Osteoblast (primary cell): ENCODE measurements around the gene PIK3C3. TPM values are rescaled to one million over a fixed set of nuclear protein-coding genes. Genes with fewer than 3 reads are reported as not detected.
"Not testable (repeated sequence)": the region's sequence is repeated elsewhere in the genome, so short reads cannot be mapped to it uniquely, and the experiment has no call there.

Experiments used
- DNase-seq: peaks from one replicate; pipeline ENCODE4 v3.0.0; 2011; ENCODE audit warnings: low spot score, mixed read lengths; ENCODE audit not compliant: insufficient read length; ENCODE audit errors: missing footprints
- H2AFZ ChIP-seq: 2 replicates; pipeline ENCODE4 v1.6.0; 2011; ENCODE audit warnings: mild to moderate bottlenecking, low read length
- H3K27ac ChIP-seq: 2 replicates; pipeline ENCODE4 v1.5.1; 2011; ENCODE audit warnings: mild to moderate bottlenecking, low read depth, low read length, moderate library complexity
- H3K27me3 ChIP-seq: 2 replicates; pipeline ENCODE4 v1.6.0; 2012; ENCODE audit warnings: mild to moderate bottlenecking, control low read depth, inconsistent platforms, low read length, moderate library complexity; ENCODE audit not compliant: insufficient read depth
- H3K36me3 ChIP-seq: 2 replicates; pipeline ENCODE4 v1.5.1; 2011; ENCODE audit warnings: mild to moderate bottlenecking, low read length, control low read depth, moderate library complexity; ENCODE audit not compliant: insufficient read depth
- H3K4me1 ChIP-seq: 2 replicates; pipeline ENCODE4 v1.5.1; 2011; ENCODE audit warnings: mild to moderate bottlenecking, low read length, control low read depth, moderate library complexity; ENCODE audit not compliant: insufficient read depth
- H3K4me2 ChIP-seq: 2 replicates; pipeline ENCODE4 v1.6.0; 2011; ENCODE audit warnings: mild to moderate bottlenecking, low read length; ENCODE audit not compliant: insufficient read depth
- H3K4me3 ChIP-seq: fragments of 200-600 bp; sonication (generic); 3 replicates; pipeline ENCODE4 v1.5.1; 2012; ENCODE audit warnings: mild to moderate bottlenecking, low read length, inconsistent platforms; ENCODE audit not compliant: insufficient read depth
- H3K79me2 ChIP-seq: 2 replicates; pipeline ENCODE4 v1.6.0; 2012; ENCODE audit warnings: mild to moderate bottlenecking, low read length, control low read depth, inconsistent platforms; ENCODE audit not compliant: insufficient read depth
- H3K9me3 ChIP-seq: 2 replicates; pipeline ENCODE4 v1.5.1; 2011; ENCODE audit warnings: low read depth, low read length, control low read depth
- H4K20me1 ChIP-seq: 2 replicates; pipeline ENCODE4 v1.6.0; 2012; ENCODE audit warnings: mild to moderate bottlenecking, low read length, control low read depth; ENCODE audit not compliant: insufficient read depth
- total RNA-seq: library from RNA; depleted of rRNA; stranded (reverse); fragments of >200 nt; gene quantifications from 2 replicates; pipeline ENCODE4 v1.2.3, GENCODE V29; 2012
- TF ChIP-seq, protein P1 (sequence below): IDR thresholded peaks from 2 replicates; pipeline ENCODE4 v1.5.1; 2011; ENCODE audit warnings: mild to moderate bottlenecking, low read depth, low read length, moderate library complexity; ENCODE audit errors: extremely low read depth

PIK3C3 gene
- total RNA-seq, 1 donor: 59.4 TPM

DNA sequence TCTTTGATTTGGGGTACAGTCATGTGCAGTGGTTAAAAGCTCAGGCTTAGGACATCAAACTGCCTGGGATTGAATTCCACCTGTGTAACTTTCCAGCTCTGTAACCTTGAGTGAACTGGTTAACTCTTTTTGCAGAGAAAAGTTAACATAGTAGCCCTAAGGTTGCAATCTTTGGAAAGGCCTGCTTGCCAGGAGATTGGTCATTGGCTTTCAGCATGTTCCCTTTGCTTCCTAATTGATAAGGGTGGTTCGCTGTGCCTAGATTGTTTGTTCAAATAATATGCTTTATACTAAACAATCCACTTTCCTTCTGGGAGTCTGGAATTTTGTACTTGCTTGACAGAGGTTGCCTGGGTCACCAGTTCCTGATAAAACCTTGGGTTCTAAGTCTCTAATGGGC lies 86.8 kb downstream of the PIK3C3 start:
- no peak for DNase-seq
- Histone ChIP-seq H3K9me3 (no peaks in the 10 kb centered on the region), H3K4me2 (no peak overlapping the region), H3K27me3 (no peaks in the 10 kb centered on the region), H3K79me2 (no peaks in the 10 kb centered on the region), H3K4me1 (peaks cover 19% of the 10 kb centered on the region), H4K20me1 (no peaks in the 10 kb centered on the region), H2AFZ (no peak overlapping the region), H3K36me3 (peaks cover 49% of the 10 kb centered on the region), H3K27ac (no peak overlapping the region), H3K4me3 (no peak overlapping the region)
- TF ChIP-seq, protein P1, sequence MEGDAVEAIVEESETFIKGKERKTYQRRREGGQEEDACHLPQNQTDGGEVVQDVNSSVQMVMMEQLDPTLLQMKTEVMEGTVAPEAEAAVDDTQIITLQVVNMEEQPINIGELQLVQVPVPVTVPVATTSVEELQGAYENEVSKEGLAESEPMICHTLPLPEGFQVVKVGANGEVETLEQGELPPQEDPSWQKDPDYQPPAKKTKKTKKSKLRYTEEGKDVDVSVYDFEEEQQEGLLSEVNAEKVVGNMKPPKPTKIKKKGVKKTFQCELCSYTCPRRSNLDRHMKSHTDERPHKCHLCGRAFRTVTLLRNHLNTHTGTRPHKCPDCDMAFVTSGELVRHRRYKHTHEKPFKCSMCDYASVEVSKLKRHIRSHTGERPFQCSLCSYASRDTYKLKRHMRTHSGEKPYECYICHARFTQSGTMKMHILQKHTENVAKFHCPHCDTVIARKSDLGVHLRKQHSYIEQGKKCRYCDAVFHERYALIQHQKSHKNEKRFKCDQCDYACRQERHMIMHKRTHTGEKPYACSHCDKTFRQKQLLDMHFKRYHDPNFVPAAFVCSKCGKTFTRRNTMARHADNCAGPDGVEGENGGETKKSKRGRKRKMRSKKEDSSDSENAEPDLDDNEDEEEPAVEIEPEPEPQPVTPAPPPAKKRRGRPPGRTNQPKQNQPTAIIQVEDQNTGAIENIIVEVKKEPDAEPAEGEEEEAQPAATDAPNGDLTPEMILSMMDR: no peak

DNA sequence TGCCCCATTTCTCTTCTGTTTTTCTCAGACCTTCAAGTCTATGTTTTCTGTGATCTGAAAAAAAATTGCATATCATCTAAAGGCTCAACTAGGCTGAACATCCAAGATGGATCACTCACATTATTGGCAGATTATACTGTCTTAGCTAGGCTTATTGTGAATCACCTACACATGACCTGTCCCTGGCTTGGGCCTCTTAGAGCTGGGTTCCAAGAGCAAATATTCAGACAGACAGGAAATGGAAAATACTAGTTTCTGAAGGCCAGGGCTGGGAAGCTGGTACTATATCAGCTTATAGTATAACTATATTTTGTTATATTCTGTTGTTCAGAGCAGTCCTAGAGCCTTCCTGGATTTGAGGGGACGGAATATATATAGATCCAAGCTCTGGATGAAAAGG lies 90.3 kb downstream of the PIK3C3 start:
- Histone ChIP-seq H3K4me2 (no peak overlapping the region), H3K4me3 (no peak overlapping the region), H3K27ac (no peak overlapping the region), H3K27me3 (no peaks in the 10 kb centered on the region), H3K36me3 (peaks cover 37% of the 10 kb centered on the region), H3K79me2 (no peaks in the 10 kb centered on the region), H2AFZ (no peak overlapping the region), H4K20me1 (no peaks in the 10 kb centered on the region), H3K4me1 (peaks cover 23% of the 10 kb centered on the region), H3K9me3 (no peaks in the 10 kb centered on the region)
- TF ChIP-seq, protein P1: no peak
- no peak for DNase-seq

DNA sequence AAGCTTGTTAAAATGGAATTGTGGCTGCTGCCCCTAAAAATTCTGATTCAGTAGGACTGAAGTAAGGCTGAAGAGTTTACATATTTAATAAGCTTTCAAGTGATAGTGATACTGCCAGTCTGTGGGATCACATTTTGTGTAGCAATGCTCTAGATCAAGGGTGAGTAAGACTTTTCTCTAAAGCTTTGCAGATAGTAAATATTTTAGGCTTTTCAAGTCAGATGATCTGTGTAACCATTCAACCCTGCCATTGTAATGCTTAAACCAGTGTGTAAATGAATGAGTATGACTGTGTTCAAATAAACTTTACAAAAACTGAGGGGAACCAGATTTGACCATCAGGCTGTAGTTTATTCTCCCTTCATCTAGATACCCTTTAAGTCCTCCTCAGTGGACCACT lies 92.7 kb downstream of the PIK3C3 start:
- Histone ChIP-seq H3K79me2 (no peaks in the 10 kb centered on the region), H4K20me1 (no peaks in the 10 kb centered on the region), H3K27me3 (no peaks in the 10 kb centered on the region), H3K4me1 (peaks cover 23% of the 10 kb centered on the region), H3K4me2 (peak overlapping the region; percentile 35), H3K4me3 (no peak overlapping the region), H2AFZ (no peak overlapping the region), H3K9me3 (no peaks in the 10 kb centered on the region), H3K27ac (peak overlapping the region; percentile 46), H3K36me3 (peaks cover 25% of the 10 kb centered on the region)
- peak; percentile 47 for DNase-seq
- TF ChIP-seq, protein P1: no peak

DNA sequence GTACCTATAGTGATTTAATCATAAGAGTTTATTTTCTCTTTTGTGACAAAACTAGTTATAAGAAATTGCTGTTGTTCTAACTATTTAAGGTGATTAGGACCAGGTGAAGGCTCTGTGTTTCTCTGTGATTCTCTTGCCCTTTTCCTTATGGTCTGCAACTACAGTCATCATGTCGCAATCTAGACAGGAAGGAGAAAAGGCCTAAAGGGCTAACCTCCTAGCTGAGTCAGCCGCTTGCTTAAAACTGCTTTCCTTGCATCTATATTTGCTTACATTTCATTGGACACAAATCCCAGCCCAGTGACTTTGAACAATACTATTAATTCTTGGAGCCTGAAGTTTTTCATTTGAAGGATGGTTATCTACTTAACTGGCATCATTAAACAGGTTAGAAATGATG lies 93.1 kb downstream of the PIK3C3 start:
- no peak overlapping the region for H3K4me3 ChIP-seq
- no peaks in the 10 kb centered on the region for H3K27me3 ChIP-seq
- peak; percentile 80 for DNase-seq
- peak overlapping the region; percentile 46 for H3K27ac ChIP-seq
- peak overlapping the region; percentile 35 for H3K4me2 ChIP-seq
- peaks cover 25% of the 10 kb centered on the region for H3K36me3 ChIP-seq
- H2AFZ ChIP-seq: no peak overlapping the region
- H3K79me2 ChIP-seq: no peaks in the 10 kb centered on the region
- H3K4me1 ChIP-seq: peaks cover 23% of the 10 kb centered on the region
- TF ChIP-seq, protein P1: no peak
- H3K9me3 ChIP-seq: no peaks in the 10 kb centered on the region
- no peaks in the 10 kb centered on the region for H4K20me1 ChIP-seq

DNA sequence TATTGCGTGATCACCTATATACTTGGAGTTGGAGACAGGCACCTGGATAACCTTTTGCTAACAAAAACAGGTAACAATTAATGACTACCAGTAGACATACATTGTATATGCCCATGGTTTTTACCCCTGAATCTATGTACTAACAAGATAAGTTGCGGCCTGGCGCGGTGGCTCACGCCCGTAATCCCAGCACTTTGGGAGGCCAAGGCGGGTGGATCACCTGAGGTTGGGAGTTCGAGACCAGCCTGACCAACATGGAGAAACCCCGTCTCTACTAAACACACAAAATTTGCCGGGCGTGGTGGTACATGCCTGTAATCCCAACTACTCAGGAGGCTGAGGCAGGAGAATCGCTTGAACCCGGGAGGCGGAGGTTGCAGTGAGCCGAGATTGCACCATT lies 94.5 kb downstream of the PIK3C3 start:
- H3K27ac ChIP-seq, H4K20me1 ChIP-seq, DNase-seq, H3K27me3 ChIP-seq, H3K79me2 ChIP-seq, H3K4me3 ChIP-seq, H3K9me3 ChIP-seq, H2AFZ ChIP-seq, H3K4me2 ChIP-seq: not testable (repeated sequence)
- Histone ChIP-seq H3K4me1 (peaks cover 23% of the 10 kb centered on the region), H3K36me3 (peaks cover 16% of the 10 kb centered on the region)
